ENCODE data around the gene BDNF. TPM values are rescaled to one million over a fixed set of nuclear protein-coding genes. Genes with fewer than 3 reads are reported as not detected.

Gene BDNF
- polyA plus RNA-seq, 1 donor from 2014 or later, result not detected

DNA sequence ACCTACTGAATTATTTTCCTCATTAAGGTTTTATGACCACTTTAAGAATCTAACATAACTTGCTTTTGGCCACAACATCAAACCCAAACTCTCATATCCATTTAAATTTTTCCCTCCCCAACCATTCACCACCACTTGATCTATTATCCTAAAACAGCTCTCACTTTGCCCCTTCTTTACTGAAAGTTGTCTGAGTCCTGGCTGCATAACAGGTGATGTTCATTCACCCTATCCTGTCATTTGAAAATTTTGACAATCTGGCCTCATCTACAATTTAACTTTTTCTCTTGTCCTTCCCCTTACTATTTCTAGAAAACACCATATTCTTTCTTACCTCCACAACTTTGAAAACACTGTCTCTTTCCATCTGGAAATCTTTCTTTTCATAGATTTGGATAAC, 89.3 kb downstream of the BDNF start:
- H3K4me3 ChIP-seq (ENCODE audit: low read length), result no peak overlapping the region

DNA sequence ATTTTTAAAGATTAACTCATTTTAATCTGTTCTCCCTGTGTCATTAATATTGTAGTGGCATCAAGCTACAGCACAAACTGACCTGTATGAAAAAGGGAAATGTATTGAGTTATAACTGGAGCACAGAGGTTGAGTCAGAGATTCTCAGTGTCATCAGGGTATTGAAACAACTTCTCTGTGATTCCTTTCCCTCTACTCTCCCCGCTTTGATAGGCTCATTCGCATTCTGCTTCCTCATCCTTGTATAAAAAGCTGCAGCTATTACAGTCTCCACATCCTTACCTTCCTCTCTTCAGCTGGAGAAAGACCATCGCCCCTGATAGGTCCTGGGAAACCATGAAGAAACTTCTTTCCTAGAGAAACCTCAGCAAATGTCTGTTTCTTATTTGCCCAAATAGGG, 90.0 kb downstream of the BDNF start:
- H3K9ac ChIP-seq (ENCODE audit: low read length), result no peak overlapping the region
- H3K36me3 ChIP-seq (ENCODE audit: insufficient read depth, low read length), result no peaks in the 10 kb centered on the region
- no peaks in the 10 kb centered on the region for H3K27me3 ChIP-seq (ENCODE audit: insufficient read depth, low read depth, low read length)
- H3K79me2 ChIP-seq (replicated peaks; ENCODE audit: insufficient read depth, low read length), result no peaks in the 10 kb centered on the region
- TF ChIP-seq, protein P1, sequence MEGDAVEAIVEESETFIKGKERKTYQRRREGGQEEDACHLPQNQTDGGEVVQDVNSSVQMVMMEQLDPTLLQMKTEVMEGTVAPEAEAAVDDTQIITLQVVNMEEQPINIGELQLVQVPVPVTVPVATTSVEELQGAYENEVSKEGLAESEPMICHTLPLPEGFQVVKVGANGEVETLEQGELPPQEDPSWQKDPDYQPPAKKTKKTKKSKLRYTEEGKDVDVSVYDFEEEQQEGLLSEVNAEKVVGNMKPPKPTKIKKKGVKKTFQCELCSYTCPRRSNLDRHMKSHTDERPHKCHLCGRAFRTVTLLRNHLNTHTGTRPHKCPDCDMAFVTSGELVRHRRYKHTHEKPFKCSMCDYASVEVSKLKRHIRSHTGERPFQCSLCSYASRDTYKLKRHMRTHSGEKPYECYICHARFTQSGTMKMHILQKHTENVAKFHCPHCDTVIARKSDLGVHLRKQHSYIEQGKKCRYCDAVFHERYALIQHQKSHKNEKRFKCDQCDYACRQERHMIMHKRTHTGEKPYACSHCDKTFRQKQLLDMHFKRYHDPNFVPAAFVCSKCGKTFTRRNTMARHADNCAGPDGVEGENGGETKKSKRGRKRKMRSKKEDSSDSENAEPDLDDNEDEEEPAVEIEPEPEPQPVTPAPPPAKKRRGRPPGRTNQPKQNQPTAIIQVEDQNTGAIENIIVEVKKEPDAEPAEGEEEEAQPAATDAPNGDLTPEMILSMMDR (IDR thresholded peaks at IDR 0.05; ENCODE audit: poor library complexity, severe bottlenecking), result no peak
- TF ChIP-seq EZH2 (IDR thresholded peaks at IDR 0.05; ENCODE audit: borderline replicate concordance, insufficient read depth, low read length, poor library complexity, severe bottlenecking) (no peak), POLR2AphosphoS5 (IDR thresholded peaks at IDR 0.05) (no peak), EP300 (conservative IDR thresholded peaks at IDR 0.05; ENCODE audit: poor library complexity, severe bottlenecking) (no peak), MXI1 (conservative IDR thresholded peaks at IDR 0.05; ENCODE audit: poor library complexity, severe bottlenecking) (no peak), RAD21 (conservative IDR thresholded peaks at IDR 0.05) (no peak), SMC3 (conservative IDR thresholded peaks at IDR 0.05; ENCODE audit: poor library complexity) (no peak), TAF1 (IDR thresholded peaks at IDR 0.05; ENCODE audit: low read depth) (no peak)
- TF ChIP-seq, protein P2, sequence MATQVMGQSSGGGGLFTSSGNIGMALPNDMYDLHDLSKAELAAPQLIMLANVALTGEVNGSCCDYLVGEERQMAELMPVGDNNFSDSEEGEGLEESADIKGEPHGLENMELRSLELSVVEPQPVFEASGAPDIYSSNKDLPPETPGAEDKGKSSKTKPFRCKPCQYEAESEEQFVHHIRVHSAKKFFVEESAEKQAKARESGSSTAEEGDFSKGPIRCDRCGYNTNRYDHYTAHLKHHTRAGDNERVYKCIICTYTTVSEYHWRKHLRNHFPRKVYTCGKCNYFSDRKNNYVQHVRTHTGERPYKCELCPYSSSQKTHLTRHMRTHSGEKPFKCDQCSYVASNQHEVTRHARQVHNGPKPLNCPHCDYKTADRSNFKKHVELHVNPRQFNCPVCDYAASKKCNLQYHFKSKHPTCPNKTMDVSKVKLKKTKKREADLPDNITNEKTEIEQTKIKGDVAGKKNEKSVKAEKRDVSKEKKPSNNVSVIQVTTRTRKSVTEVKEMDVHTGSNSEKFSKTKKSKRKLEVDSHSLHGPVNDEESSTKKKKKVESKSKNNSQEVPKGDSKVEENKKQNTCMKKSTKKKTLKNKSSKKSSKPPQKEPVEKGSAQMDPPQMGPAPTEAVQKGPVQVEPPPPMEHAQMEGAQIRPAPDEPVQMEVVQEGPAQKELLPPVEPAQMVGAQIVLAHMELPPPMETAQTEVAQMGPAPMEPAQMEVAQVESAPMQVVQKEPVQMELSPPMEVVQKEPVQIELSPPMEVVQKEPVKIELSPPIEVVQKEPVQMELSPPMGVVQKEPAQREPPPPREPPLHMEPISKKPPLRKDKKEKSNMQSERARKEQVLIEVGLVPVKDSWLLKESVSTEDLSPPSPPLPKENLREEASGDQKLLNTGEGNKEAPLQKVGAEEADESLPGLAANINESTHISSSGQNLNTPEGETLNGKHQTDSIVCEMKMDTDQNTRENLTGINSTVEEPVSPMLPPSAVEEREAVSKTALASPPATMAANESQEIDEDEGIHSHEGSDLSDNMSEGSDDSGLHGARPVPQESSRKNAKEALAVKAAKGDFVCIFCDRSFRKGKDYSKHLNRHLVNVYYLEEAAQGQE (IDR thresholded peaks at IDR 0.05; ENCODE audit: borderline replicate concordance), result no peak
- no peaks in the 10 kb centered on the region for H3K9me3 ChIP-seq (ENCODE audit: low read length)
- H3K9me2 ChIP-seq (ENCODE audit: insufficient read depth, low read length), result no peaks in the 10 kb centered on the region
- H4K20me1 ChIP-seq (ENCODE audit: insufficient read depth), result no peaks in the 10 kb centered on the region
- H3K4me2 ChIP-seq (ENCODE audit: low read length), result no peak overlapping the region
- no peak overlapping the region for H3K4me3 ChIP-seq (ENCODE audit: low read length)
- H3F3A ChIP-seq (ENCODE audit: insufficient read depth, low read length, poor library complexity, severe bottlenecking), result no peaks in the 10 kb centered on the region
- H3K27ac ChIP-seq (ENCODE audit: low read length), result no peak overlapping the region
- H2AFZ ChIP-seq (ENCODE audit: low read depth, low read length), result no peak overlapping the region

More for the DNA sequence above, 89.3 kb downstream of the BDNF start:
- no peak for TF ChIP-seq TAF1 (IDR thresholded peaks at IDR 0.05; ENCODE audit: low read depth)
- TF ChIP-seq MXI1 (conservative IDR thresholded peaks at IDR 0.05; ENCODE audit: poor library complexity, severe bottlenecking), result no peak
- no peak for TF ChIP-seq POLR2AphosphoS5 (IDR thresholded peaks at IDR 0.05)
- TF ChIP-seq RAD21 (conservative IDR thresholded peaks at IDR 0.05), result no peak
- TF ChIP-seq EZH2 (IDR thresholded peaks at IDR 0.05; ENCODE audit: borderline replicate concordance, insufficient read depth, low read length, poor library complexity, severe bottlenecking), result no peak
- TF ChIP-seq, protein P2 (IDR thresholded peaks at IDR 0.05; ENCODE audit: borderline replicate concordance), result no peak
- no peak for TF ChIP-seq SMC3 (conservative IDR thresholded peaks at IDR 0.05; ENCODE audit: poor library complexity)
- TF ChIP-seq EP300 (conservative IDR thresholded peaks at IDR 0.05; ENCODE audit: poor library complexity, severe bottlenecking), result no peak
- TF ChIP-seq, protein P1 (IDR thresholded peaks at IDR 0.05; ENCODE audit: poor library complexity, severe bottlenecking), result no peak
- no peak overlapping the region for H3K27ac ChIP-seq (ENCODE audit: low read length)
- no peak overlapping the region for H3K9ac ChIP-seq (ENCODE audit: low read length)
- no peaks in the 10 kb centered on the region for H3K27me3 ChIP-seq (ENCODE audit: insufficient read depth, low read depth, low read length)
- H3F3A ChIP-seq (ENCODE audit: insufficient read depth, low read length, poor library complexity, severe bottlenecking), result no peaks in the 10 kb centered on the region
- H3K36me3 ChIP-seq (ENCODE audit: insufficient read depth, low read length), result no peaks in the 10 kb centered on the region
- H3K9me2 ChIP-seq (ENCODE audit: insufficient read depth, low read length), result no peaks in the 10 kb centered on the region
- H3K4me2 ChIP-seq (ENCODE audit: low read length), result no peak overlapping the region
- H4K20me1 ChIP-seq (ENCODE audit: insufficient read depth), result no peaks in the 10 kb centered on the region
- H3K9me3 ChIP-seq (ENCODE audit: low read length), result no peaks in the 10 kb centered on the region
- no peaks in the 10 kb centered on the region for H3K79me2 ChIP-seq (replicated peaks; ENCODE audit: insufficient read depth, low read length)
- no peak overlapping the region for H2AFZ ChIP-seq (ENCODE audit: low read depth, low read length)

Data from neural cell (in vitro differentiated cells).